Measurements from ENCODE around the gene RNF32.

RNF32 gene

DNA sequence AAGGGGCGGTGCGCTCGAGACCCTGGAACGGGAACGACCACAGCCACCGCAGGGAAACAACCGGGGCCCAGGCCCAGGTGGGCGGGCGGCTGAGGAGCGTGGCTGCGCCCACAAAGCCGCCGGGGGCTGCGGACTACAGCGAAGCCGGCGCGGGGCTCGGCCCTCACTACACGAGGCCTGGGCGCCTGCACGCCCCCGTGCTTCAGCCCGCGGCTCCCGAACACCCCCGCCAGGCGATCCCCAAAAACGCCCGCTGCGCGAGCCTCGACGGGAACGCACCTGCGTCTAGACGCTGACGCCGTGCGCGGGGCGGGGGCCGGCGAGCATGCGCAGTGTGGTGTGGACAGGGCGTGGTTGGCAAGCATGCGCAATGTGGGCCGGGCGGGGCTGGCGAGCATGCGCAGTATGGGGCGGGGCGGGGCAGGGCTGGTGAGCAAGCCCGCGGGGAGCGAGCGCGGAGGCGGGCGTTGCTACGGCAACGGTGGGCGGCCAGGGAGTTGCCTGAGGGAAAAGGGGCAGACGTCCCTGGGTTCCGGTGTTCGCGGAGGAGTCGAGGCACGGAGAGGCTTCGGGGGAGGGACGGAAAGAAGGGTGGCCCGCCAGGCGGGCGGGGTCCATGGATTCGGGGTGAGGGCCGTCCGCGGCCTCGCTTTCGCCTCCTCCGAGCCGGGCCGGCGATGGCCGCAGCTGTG is at the start of gene RNF32:
Gene RNF32 (plus strand): TSS at position 518 of the 692 bp plus-strand sequence. CDS start 3,104 bp downstream, outside the sequence.
- peak; percentile 88 to 97 for DNase-seq (ENCODE audit: low read depth in 2 of 2)

DNA sequence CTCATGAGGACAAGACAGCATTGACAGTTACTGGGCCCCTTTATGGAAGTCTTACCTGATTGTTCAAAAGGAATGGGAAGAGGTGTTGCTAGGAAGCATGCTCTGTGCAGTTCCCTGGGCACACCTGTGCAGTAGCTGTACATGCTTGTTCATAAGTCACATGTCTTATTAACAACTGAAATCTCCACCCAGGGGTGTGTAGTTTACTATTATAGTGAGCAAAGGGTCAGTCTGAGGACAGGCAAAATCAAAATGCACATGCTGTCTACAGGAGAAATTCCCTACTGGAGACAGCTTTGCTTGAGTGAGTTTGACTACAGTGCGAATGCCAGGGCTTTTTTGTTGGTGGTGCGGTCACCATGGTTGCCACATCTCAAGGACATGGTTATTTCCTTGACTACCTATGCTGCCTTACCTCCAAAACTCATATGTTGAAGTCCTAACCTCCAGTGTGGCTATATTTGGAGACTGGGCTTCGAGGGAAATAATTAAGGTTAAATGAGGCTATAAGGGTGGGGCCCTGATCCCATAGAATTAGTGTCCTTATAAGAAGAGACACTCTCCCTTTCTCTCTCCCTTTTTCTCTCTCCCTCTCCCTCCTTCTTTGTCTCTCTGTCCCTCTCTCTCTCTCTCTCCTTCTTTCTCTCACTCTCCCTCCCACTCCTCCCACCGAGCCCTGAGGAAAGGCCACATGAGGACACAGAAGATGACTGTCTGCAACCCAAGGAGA is 48.3 kb upstream of the RNF32 start:
- no peak for DNase-seq (ENCODE audit: low read depth in 2 of 2)

DNA sequence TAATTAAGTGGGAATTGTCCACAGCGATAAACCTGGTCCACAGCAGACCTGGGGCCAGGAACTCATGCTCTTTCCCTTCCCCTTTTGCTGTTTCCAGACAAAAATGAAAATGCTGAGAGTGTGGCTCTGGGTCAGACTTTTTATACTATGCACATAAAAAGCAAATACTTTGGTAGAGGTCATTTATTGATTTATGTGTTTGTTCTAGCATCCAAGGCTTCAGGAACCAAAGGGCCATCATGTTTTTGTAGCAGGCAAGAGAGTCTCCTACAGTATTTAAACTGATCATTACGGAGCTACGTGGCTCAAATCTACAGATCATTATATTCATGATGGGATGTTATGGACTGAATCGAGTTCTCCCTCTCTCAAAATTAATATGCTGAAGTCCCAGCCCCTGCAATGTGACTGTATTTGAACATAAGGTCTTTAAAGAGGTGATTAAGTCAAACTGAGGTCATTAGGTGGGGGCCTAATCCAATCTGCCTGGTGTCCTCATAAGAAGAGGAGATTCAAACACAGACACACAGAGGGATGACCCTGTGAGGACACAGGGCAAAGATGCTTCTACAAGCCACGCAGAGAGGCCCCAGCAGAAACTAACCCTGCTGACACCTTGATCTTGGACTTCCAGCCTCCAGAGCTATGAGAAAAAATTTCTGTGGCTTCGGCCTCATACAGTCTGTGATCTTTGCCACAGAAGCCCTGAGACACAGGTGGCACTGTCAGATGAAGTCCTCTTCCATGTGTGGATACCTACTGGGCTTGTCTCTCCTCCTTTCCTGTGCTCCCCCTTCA is 46.1 kb upstream of the RNF32 start:
- no peak for DNase-seq (ENCODE audit: low read depth in 2 of 2)

DNA sequence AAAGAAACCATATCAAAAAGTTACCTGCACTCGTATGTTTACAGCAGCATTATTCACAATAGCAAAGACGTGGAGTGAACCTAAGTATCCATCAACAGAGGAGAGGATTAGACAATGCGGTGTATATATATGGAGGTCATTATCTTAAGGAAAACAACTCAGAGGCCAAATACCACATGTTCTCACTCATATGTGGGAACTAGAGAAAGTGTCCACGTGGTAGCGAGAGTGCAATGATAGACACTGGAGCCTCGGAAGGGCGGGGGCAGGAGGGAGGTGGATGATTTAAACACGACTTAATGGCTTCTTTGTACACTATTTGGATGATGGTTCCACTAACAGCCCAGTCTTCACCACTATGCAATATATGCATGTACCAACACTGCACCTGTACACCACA is 40.1 kb upstream of the RNF32 start:
- no peak for DNase-seq (ENCODE audit: low read depth in 2 of 2)

DNA sequence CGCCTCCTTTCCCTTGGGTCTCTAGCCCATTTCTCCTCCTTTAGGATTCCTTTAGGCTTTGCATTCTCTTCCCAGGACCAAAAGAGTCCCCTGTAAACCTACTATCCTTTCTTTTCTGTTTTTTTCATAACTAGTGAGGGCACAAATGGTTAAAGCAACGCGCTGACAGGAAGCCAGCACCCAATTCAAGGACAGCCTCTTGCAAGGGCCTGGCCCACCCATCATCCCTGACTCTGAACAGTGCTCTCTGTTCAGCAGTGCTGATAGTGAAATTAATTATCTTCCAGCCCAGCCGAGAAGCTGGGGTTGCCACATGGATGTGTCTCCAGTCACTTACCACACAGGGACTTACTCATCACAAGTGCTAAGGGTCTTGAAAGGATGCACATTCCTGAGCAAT is 38.3 kb upstream of the RNF32 start:
- DNase-seq (ENCODE audit: low read depth in 2 of 2) = no peak

DNA sequence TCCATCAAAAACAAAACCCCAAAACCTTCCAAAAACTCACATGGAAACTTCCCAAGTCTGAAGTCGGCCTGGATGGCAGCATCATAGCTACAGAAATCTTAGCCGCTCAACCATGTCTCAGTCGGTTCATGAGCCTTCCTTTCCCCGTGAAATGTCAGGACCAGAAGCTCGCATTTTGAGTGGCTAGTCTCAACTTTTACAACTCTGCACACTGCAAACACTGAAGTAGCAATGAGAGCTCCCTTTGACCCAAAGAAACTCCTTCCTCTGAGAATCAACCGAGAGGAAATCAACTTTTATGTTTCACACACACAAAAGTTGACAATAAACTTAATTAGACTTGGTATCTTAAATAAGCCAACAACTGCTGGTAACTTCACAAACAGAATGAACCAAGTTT is 37.6 kb upstream of the RNF32 start:
- no peak for DNase-seq (ENCODE audit: low read depth in 2 of 2)

DNA sequence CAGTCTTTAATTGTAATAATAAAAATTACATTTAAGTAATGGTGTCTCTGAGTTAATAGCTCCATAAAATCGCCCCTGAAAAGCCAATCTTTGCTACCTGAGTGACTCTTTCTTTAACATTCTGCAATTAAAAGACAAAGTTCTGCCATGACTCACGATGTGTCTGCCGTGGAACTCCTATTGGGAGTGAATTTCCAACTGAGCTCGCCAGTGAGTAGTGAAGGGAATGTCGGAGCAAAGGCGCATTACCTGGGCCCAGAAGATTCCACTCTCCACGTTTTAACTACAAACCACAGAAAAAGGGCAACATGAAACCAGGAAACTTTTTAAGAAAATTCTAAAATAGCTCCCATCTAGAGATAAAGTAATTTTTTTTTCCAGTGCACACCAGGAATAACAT is 36.9 kb upstream of the RNF32 start:
- no peak for DNase-seq (ENCODE audit: low read depth in 2 of 2)

DNA sequence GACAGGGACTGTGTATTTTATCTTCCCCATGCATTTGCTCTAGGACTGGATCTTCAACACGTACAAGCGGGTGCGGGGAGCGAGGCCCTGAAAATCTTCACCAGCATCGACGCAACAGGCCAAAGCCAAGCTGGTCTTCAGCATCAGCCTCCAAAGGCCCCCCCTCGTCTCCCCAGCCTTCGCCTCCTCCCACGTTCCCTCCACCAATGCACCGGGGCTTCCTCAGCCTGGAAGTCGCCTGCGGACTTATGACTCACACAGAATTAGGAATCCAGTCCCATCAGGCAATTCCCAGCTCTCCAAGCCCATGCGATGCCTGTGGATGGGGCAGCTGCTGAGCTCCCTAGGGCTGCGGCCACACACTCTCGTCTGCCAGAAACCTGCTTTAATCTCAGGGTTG is 36.3 kb upstream of the RNF32 start:
- no peak for DNase-seq (ENCODE audit: low read depth in 2 of 2)

DNA sequence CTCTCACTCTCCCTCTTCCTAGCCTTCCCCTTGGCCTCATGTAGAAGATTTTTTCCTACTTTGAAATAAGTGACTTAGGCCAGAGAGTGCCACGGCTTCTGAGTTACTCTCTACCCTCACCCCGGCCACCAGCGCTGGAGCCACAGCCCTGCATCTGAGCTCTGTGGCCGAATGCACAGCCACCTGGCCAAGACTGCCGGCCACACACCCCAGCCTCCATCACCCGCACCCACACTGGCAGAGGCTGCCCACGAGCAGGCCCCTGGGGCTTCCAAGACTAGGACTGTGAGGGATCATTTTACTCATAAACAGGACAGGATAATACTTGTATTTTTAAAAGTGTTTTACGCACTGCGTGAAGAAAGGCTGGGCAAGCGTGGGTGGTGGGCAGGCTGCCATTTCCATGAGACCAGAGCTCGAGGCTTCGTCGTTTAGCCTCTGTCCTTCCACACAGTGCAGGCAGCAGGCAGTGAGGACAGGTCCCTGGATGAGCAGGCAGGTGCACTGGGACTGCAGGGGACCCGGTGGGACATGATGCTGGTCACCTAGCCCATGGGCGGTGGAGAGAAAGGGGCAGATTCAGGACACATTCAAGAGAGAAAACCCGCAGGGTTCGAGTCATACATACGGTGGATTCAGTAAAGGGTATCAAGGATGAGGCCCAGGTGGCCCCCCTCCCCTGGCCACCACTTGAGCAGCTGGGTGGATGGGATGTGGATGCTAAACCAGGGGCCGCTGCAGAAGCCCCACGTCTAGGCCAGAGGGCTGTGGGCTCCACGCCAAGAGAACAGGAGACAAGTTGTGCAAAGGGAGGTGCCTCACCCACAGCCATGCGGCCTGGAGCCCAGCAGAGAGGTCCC is 35.5 kb upstream of the RNF32 start:
- DNase-seq (ENCODE audit: low read depth in 2 of 2) = no peak

DNA sequence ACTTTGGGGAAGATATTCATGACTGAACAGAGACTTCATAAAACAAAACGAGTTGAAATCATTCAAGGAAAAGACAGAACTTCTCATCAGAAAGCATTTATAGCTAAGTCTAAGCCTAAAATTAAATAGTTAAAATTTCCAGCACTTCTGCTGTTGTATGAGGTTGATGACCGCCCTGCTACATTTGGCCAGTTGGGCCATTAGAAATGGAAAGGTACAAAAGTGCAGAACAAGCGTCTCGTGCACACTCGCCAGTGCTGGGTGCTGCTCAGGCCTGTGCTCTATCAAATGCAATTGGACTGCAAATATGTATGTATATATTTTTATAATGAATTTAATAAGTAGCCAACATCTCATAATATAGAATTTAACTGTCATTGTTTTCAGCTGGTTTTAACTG is 34.4 kb upstream of the RNF32 start:
- no peak for DNase-seq (ENCODE audit: low read depth in 2 of 2)

DNA sequence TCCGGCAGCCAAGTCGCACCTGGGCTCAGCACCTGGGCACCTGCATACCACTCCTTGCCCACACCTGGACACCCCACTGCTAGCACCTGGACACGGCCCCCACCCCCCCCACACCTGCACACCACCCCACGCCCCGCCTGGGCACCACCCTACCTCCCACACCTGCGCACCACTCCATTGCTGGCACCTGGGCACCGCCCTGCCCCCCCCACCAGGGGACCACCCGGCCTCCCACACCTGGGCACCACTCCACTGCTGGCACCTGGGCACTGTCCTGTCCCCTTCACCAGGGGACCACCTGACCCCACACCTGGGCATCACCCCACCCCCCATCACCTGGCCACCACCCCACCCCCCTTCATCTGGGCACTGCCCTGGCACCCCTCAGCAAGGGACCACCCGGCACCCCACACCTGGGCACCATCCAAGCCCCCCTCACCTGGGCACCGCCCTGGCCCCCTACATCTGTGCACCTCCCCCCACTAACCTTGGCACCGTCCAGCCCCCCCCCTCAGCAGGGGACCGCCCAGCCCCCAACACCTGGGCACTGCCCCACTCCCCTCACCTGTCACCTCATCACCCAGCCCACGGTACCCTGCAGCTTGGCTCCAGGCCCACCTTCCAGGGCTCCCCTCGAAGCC is 33.8 kb upstream of the RNF32 start:
- no peak for DNase-seq (ENCODE audit: low read depth in 2 of 2)

DNA sequence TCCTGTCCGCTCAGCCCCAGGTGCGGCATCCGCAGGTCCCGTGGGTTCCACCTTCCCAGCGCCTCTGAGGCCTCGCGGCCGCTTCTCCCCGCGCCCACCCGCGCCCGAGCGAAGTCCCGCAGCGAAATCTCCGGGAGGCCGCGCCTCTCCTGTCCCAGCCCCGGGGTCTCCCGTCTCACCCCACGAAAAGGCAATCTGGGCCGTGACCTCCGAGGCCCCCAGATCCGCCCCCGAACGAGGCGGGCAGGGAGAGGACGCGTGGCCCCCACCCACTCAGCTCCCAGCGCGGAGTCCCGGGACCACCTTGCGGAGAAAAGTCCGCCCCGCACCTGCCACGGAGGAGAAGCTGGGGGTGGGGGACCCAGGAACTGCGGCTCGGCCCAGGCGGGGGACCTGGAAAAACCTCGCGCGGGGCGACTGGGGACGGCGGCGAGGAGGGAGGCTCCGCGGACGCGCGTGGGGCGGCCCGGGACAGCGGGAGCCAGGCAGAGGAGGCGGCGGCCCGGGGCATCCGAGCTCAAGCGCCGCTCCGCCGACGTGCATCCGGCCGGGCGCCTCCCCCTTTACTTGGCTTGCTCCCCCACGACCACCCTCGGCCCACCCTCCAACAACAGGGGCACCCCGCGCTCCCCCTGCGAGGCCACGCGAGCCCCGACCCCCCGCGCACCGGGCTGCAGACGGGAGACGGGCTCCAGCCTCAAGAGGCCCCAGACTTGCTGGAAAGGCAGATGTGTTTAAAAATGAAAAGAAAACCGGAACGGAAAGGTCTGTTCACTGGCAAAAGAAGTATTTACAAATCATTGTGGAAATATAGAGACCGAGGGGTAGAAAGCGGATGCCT is 33.0 kb upstream of the RNF32 start:
- DNase-seq (ENCODE audit: low read depth in 2 of 2) = no peak

DNA sequence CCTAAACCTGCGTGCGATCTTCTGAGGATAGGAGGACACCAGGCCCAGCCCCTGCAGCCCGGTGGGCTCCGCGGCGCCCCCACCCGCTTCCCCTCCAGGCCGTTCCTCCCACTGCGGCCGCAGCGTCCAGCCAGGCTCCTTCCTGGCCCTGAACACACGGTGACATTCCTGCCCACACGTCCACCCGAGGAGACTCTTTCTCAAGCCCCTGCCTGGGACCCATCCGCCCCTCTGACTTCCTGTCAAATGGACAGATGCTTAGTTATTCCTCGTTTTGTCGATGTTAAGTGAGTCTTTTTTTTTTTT is 32.4 kb upstream of the RNF32 start:
- DNase-seq (ENCODE audit: low read depth in 2 of 2) = no peak

DNA sequence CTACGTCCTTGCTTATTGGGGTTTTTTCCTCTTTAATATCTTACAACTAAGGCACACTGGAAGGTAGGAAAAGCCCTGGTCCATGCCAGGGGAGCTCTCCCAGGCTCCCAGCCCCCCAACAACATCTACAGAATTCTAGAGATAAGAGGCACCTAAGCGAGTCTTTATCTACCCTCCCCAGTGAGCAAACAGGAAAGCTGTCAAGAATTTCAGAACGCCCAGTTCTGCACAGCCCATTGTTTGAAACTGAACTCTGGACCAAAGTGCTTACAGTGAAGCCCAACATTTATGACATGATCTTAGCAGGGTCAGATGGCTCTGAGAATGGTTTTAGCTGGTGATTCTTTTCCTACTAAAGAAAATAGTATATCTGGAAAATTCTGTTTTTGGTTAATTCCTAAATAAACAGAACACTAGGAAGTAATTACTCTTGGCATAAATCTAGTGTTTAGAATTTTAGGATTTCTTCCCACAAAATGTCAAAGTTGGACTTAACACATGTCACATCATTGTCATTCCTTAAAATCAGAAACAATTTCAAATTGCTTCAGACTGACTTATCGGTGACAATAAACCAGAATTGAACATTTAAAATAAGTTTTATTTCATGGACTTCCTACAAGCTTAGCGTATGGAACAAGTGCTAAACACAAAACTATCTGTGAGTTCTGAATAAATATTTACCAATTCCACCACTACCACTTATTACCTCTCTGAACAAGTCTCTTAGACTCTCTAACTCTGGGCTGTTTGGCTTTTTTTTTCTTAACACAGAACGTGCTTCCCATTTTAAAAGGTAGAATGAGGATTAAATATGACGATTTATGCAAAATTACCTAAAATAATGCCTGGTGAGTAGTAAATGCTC is 31.3 kb upstream of the RNF32 start:
- no peak for DNase-seq (ENCODE audit: low read depth in 2 of 2)

DNA sequence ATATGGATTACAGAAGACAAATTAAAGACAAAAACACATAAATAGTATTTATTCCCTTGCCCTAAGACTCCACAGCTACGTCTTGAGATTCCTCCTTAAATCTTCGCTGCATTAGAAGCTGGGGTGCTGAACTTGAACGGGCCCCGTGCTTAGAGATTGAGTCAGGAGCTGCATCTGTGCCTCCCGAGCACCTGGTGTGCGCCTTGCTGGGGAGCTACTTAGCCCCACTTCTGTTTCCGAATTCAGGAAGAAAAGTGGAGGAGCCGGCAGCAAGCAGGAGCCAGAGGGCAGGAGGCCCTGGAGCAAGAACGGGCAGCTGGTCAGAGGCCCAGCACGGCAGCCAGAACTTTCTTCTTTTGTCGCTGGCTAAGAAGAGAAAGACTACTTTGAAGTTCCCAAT is 30.4 kb upstream of the RNF32 start:
- DNase-seq (ENCODE audit: low read depth in 2 of 2) = no peak

DNA sequence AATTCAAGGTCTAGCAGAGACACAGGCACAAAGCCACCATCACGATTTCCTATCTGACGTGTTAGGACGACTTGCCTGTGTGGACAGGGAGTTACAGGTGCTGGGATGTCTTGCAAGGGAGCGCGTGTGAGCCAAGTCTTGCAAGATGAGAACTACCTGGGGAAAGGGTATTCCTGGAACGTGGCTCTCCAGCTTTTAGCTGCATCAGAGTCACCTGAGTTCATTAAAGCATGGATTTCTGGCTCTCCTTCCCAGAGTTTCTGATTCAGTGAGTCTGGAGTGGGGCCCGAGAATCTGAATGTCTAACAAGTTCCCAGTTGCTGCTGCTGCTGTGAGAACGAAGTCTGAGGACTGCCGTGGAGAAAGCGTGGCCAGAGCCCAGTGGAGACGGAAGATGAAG is 30.0 kb upstream of the RNF32 start:
- no peak for DNase-seq (ENCODE audit: low read depth in 2 of 2)

DNA sequence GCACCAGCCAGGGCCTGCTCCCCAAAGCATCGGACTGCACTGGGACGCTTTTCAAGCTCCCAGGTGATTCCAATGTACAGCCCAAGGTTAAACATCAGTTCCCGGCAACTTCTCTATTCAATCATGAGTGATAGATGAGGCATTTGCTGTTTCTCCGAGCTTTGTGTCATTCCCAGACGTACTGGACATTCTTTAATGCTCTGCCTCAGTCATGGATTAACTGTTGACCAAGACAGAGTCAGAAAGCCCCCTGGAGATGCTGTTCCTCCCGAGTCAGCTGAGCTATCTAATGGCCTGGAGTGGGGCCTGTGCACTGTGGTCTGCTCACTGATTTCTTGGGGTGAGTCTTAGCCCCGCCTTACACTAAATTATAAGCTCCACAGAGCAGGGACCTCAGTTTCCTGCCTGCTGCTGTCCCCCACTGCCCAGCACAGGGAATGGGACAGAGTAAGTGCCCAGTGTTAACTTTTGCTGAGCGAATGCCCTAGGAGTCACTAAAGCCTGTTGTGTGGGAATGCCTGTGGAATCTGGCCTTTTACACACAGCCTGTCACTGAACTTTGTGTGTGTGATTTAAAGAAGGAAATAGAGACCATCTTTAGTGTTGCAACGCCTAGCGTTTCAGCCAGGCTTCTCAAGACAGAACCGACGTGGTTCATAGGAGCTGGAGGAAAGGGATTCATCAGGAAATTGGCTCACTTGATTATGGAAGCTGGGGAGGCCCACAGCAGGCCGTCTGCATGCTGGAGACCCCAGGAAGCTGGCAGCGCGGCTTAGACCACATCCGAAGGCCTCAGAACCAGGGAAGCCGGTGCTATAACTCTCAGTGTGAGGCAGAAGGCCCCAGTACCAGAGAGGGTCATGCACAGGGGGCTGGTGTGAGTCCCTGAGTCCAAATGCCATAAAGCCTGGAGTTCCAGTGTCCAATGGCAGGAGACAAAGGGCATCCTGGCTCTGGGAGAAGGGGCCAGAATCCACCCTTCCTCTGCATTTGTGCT is 29.3 kb upstream of the RNF32 start:
- no peak for DNase-seq (ENCODE audit: low read depth in 2 of 2)

DNA sequence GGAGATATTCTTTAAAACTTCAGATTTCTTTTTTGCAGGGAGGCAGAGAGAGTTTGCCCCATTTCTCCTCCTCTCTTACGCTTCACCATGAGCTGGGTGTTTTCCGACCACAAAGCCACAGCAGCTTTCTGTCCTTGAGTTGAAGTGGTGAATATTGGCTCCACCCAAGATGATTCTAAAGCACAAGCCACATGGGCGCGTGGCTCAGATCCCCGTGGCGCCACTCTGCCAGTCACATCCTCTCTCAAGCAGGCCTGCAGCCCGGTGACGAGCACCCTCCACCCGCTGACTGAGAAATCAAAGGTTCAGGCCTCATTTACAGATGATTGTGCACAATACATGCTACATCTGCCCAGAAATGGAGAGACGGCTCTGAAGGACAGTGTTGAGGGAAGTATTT is 27.6 kb upstream of the RNF32 start:
- DNase-seq (ENCODE audit: low read depth in 2 of 2) = peak; percentile 32 to 62

Data from activated CD8-positive, alpha-beta memory T cell treated with anti-CD3 and anti-CD28 coated beads for 4 hours (primary cell).